ENCODE results near the gene SEC16A. TPM values are rescaled to one million over a fixed set of nuclear protein-coding genes. Genes with fewer than 3 reads are reported as not detected.

The SEC16A gene
- polyA plus RNA-seq, 3 donors: 23.1 to 34.9 (median 30.9) TPM

DNA sequence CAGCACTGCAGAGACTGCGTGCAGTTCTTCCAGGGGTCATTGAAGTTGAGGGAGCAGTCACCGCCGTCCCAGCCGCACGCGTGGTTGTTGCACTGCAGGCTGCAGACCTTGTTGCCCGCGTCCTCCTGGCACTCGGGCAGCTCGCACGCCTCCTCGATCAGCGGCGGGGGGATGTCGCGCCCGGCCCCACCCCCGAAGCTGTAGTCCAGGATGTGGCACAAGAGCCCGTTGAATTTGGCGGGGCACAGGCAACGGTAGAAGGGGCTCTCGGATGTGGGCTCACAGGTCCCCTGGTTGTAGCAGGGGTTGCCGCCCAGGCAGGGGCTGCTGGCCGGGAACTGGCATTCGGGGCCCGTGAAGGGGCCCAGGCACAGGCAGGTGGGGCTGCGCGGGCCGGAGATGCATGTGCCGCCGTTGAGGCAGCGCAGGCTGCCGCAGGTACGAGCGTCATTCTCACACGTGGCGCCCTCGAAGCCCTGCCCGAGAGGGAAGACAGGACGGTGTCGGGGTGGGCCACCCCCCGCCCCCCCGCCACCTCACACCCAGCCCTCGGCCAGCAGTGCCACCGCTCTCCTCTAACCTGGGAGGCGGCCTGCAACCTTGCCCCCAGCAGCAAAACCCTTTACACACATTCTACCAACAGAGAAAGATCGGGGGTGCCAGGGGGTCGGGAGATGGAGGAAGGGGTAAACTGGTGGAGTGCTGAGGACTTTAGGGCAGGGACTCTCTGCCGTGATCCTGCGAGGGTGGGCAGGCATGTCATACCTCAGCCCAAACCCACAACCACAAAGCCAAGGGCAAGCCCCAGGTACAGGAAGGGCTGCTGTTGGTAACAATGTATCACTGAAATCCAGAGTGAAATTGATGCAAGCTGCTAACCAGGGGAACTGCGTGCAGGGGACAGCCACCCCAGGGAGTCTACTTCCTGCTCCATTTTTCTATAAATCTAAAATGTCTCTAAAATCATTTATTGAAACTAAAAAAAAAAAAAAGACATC lies 22.9 kb upstream of the SEC16A start:
- 88 to 94% (median 90%) methylated on average over 49 to 51 of the region's 51 CpGs for WGBS, 3 donors

DNA sequence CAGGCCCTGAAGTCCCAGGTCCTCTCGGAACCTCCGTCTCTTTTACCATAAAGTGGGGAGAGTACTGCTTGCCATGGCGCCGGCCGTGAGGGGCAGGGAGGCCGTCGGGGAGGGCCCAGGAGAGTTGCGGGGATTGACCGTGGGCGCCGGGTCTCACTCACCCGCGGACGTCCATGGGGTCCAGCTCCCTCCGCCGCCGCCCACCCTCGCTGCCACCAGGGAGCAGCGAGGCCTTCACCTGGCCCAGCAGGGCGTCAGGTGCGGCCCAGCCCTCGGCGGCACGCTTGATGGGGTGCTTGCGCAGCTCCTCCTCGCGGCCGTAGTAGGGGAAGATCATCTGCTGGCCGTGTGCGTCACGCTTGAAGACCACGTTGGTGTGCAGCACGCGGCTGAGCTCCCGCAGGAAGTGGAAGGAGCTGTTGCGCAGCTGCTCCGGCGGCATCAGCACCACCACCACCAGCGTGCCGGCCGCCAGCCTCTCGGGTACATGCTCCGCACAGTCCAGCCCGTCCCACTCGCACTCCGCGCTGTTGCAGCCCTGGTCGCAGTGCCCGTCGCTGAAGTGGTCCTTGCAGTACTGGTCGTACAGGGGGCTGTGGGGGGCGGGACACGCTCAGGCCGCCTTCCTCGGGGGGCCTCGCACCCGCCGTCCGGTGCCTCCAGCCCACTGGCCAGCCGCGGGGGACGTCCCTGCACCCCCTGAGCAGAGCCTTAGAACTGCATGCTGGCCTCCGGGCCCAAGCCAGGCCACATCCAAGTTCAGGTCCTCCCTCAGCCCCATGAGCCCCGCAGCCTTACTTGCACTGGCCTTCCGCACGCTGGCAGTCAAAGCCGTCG lies 21.9 kb upstream of the SEC16A start:
- no peak overlapping the region for H3K27ac ChIP-seq (ENCODE audit: low read depth, low read length)

More for the DNA sequence above, 22.9 kb upstream of the SEC16A start:
- H3K27ac ChIP-seq (ENCODE audit: low read depth, low read length): no peak overlapping the region

DNA sequence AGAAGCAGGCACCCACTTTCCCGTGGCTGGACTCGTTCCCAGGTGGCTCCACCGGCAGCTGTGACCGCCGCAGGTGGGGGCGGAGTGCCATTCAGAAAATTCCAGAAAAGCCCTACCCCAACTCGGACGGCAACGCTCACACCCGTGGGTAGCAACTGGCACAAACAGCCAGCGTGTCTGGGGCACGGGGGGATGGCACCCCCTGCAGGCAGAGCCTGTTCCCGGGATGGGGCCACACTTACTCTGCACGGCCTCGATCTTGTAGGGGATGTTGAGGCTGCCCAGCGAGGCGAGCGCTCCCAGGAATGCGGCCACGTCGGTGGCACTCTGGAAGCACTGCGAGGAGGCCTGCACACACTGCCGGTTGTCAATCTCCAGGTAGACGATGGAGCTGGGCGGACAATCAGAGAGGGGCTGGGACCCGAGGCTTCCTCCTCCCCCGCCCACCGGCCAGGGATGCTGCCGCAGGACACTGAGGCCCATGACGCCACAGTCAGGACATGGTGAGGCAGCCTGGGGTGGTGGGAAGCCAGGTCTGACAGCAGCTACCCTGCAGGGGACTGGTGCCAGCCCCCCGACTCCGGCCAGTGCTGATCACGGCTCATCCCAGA lies 20.2 kb upstream of the SEC16A start:
- WGBS, 3 donors: 85 to 91% (median 87%) methylated on average over 33 of the region's 33 CpGs
- H3K27ac ChIP-seq (ENCODE audit: low read depth, low read length): no peak overlapping the region

More for the DNA sequence above, 21.9 kb upstream of the SEC16A start:
- WGBS, 3 donors: 94 to 95% (median 94%) methylated on average over 65 to 68 of the region's 68 CpGs

- H3K27ac ChIP-seq (ENCODE audit: low read depth, low read length): no peak overlapping the region
- WGBS, 3 donors: 95 to 98% (median 96%) methylated on average over 32 to 38 of the region's 38 CpGs
Observed at GRCh38 chr9:136502196-136502595, 19.4 kb upstream of the SEC16A start.

DNA sequence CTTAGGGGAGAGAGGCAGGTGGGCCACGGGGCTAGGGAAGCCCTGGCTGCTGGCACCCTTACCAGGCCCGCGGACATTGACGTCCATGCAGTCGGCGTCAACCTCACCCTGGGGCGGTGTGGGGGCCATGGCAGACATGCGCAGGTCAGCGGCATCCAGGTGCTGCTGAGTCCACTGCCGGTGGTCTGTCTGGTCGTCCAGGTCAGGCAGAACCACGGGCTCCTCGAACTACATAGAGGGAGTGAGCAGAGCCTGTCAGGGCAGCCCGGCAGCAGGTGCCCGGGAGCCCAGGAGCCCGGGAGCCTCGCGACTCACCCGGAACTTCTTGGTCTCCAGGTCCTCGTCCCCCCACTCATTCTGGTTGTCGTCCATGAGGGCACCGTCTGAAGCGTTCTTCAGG lies 18.8 kb upstream of the SEC16A start:
- H3K27ac ChIP-seq (ENCODE audit: low read depth, low read length): no peak overlapping the region
- WGBS, 3 donors: 90 to 94% (median 91%) methylated on average over 23 of the region's 23 CpGs

DNA sequence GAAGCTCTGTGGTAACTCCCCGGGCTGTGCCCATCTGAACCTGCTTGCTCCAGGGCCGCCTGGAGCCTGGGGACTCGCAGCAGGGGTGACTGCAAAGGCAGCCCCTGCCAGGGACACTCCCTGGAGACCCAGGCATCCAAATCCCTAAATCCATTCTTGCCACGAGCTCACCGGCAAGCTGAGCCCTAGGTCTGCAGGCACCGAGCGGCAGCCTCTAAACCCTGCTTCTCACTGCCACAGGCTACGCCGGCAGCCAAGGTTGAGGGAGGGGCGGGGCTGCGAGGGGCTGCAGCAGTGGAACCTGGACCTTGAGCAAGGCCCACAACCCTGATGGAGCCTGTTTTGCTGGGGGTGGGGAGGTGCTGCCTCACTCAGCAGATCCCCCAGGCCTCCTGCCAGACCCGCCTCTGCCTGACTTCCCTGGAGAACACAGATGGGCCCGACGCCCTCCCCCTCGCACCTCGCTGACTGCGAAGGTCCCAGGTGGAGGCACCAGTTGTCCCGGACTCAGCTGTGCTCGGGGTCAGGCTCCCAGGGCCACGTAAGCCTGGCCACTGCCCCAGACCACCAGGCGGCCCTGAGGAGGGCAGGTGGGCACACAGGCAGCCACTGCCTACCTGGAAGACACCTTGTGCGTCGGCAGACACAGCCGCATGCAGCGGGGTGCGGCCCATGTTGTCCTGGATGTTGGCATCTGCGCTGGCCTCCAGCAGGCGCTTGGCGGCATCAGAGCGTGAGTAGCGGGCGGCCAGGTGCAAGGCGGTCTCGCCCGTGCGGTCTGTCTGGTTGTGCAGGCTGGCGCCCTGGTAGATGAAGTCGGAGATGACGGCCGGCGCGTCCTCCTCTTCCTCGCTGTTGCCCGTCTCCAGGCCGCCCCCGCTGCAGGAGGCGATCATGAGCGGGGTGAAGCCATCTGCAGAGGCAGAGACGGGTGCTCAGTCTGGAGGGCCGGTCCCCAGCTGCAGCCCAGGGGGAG lies 17.4 kb upstream of the SEC16A start:
- 48 to 94% (median 93%) methylated on average over 49 to 50 of the region's 50 CpGs for WGBS, 3 donors
- no peak overlapping the region for H3K27ac ChIP-seq (ENCODE audit: low read depth, low read length)

DNA sequence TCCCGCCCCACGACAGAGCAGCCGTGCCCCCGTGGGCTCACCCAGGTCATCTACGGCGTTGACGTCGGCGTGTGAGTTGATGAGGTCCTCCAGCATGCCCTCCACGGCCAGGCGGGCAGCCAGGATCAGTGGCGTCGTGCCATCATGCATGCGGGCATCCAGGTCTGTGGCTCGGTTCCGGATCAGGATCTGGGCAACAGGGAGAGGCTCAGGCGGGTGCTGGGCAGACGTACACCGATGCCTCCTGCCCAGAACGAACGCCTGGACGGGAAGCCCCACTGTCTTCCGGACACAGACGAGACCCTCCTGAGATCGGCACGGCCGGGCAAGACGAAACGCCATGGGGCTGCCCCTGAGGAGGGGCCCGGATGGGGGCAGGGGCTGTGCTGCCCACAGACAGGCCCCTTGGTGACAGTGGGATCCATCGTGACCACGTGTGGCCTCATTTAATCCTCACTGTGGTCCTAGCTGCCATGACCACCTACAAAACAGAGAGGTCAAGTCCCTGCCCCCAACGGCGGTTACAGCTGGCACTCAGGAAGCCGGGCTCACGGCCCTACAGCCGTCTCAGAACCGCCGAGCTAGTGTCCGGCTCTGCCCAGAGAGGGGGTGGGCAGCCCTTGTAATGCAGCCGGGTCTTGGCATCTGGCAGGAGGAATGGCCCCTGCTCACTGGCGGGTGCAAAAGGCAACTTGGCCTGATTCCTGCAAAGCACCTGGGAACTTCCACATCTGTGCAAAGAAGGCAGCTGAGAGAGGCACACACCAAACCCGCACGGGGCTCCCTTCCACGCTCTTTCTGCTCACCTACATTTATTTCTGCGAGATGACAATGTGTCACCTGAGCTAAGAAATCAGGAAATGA lies 16.5 kb upstream of the SEC16A start:
- WGBS, 3 donors: 52 to 92% (median 90%) methylated on average over 43 to 46 of the region's 46 CpGs
- no peak overlapping the region for H3K27ac ChIP-seq (ENCODE audit: low read depth, low read length)

- no peak overlapping the region for H3K27ac ChIP-seq (ENCODE audit: low read depth, low read length)
- WGBS, 3 donors: 67 to 93% (median 90%) methylated on average over 28 of the region's 28 CpGs
Observed at GRCh38 chr9:136497916-136498695, 15.3 kb upstream of the SEC16A start.

- H3K27ac ChIP-seq (ENCODE audit: low read depth, low read length): no peak overlapping the region
- 93 to 95% (median 94%) methylated on average over 46 to 56 of the region's 56 CpGs for WGBS, 3 donors
Observed at GRCh38 chr9:136496801-136497620, 14.2 kb upstream of the SEC16A start.

DNA sequence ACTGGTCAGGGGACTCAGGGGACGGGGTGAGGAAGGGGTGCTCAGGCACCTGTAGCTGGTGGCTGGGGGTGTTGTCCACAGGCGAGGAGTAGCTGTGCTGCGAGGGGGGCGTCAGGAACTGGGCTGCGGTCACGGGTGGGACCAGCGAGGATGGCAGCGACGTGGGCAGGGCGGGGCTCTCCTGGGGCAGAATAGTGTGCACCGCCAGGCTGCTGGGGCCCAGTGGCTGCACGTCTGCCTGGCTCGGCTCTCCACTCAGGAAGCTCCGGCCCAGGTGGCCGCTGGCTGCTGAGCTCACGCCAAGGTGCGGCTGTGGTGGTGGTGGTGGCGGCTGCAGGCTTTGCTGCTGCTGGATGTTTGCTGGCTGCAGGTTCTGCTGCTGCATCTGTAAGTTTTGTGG lies 13.3 kb upstream of the SEC16A start:
- WGBS, 3 donors: 75 to 93% (median 85%) methylated on average over 14 to 18 of the region's 18 CpGs

GRCh38 chr9:136495238-136495800 lies 12.5 kb upstream of the SEC16A start:
- WGBS, 3 donors: 89 to 93% (median 90%) methylated on average over 17 of the region's 17 CpGs
- H3K27ac ChIP-seq (ENCODE audit: low read depth, low read length): no peak overlapping the region

More for the DNA sequence above, 13.3 kb upstream of the SEC16A start:
- no peak overlapping the region for H3K27ac ChIP-seq (ENCODE audit: low read depth, low read length)

DNA sequence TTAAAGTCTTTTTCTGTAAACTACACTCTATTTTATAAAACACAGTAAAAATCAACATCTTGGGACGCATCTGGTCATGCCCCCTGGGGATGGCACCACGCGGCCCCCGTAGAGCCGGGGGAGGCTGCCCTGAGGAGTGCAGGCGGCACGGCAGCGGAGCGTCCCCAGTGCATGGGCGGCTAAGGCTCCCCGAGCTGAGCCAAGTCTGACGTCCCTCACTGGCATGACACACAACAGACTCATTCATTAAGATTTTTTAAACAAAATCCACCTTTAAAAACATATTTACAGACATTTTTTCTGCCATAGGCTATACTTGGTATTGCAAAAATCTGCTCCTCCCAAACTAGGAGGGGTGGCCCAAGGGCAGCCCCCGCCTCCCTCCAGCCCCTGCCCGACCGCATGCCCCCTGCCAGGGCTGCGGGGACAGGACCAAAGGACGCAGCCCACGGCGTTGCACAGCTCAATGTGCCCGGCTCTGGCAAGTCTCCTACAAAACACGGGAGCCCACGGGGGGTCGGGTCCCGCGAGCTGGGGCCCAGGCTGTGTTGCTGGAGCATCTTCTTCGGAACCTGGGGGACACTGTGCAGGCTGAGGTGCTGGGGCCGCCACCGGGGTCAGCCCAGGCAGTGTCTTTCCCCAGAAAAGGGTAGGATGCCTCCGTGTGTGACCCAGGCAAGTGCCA lies 11.8 kb upstream of the SEC16A start:
- 83 to 91% (median 86%) methylated on average over 29 of the region's 29 CpGs for WGBS, 3 donors

GRCh38 chr9:136494012-136494411 lies 11.2 kb upstream of the SEC16A start:
- H3K27ac ChIP-seq (ENCODE audit: low read depth, low read length): no peak overlapping the region
- WGBS, 3 donors: 72 to 84% (median 80%) methylated on average over 9 of the region's 9 CpGs

More for the DNA sequence above, 11.8 kb upstream of the SEC16A start:
- no peak overlapping the region for H3K27ac ChIP-seq (ENCODE audit: low read depth, low read length)

DNA sequence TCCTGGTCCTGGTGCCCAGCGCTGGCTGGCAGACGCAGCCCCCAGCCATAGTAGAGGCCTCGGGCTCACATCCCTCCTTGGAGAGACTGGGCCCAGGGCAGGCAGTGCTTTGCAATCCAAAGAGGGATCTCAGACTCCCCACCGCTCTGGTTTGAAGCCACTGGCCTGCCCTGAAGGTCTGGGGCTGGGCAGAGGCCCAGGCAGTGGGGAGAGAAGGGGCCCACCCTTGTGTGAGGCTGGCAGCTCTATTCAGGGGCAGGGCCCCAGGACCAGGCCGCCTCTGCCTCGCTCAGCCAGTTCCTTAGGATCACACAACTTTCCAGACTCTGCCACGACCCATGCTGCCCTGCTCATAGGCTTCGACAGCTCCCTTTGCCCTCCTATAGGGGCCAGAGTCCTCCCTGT lies 10.7 kb upstream of the SEC16A start:
- no peak overlapping the region for H3K27ac ChIP-seq (ENCODE audit: low read depth, low read length)
- WGBS, 3 donors: 82 to 89% (median 88%) methylated on average over 8 of the region's 8 CpGs

Data from adipose tissue (tissue), 3 donors.